ENCODE results near the gene OVCH2.
"Not testable (repeated sequence)": the region's sequence is repeated elsewhere in the genome, so short reads cannot be mapped to it uniquely, and the experiment has no call there.

OVCH2 gene

DNA sequence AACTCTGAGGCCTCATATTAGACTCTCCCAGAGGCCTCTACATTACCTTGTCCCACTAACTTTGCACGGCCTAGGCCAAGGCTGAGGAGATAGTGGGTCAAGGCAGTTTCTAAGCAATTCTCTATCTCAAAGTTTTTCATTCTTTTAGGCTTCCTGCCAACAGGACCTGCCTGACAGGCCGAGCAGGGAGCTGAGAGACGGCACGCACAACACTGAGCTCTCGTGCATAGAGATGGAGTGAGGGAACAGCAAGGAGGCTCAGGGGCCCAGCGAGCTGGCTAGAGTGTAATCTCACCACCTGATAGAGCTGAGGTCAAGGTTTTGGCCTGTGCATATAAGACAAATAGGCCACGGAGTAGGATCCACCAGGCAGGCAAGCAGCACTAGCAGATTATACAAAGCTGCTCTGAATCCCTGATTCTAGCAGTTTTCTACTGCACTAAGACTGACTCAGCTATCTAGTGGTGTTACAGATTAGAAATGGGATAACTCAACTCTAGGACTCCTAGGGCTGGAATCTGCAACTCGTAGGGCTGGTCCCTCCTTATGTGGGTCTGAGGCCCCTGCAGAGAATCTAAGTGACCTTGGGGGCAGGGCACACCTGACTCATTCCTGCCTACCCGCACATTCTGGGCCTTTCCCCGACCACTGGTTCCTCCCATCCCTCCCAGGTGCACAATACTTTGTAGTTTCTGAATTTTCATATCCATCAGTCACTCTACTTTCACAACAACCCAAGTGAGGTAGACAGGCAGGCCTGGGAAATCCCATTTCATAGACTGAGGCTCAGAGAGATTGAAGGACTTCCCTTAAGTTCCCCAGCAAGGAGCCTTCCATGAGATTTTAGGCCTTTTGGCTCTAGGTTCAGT lies 34.7 kb downstream of the OVCH2 start:
- no peak for DNase-seq (ENCODE audit: low read depth in 2 of 2)

- no peak for DNase-seq (ENCODE audit: low read depth in 2 of 2)
Measured at GRCh38 chr11:7670641-7671040, 35.6 kb downstream of the OVCH2 start.

GRCh38 chr11:7668911-7669310 lies 37.4 kb downstream of the OVCH2 start:
- DNase-seq (ENCODE audit: low read depth in 2 of 2): no peak

DNA sequence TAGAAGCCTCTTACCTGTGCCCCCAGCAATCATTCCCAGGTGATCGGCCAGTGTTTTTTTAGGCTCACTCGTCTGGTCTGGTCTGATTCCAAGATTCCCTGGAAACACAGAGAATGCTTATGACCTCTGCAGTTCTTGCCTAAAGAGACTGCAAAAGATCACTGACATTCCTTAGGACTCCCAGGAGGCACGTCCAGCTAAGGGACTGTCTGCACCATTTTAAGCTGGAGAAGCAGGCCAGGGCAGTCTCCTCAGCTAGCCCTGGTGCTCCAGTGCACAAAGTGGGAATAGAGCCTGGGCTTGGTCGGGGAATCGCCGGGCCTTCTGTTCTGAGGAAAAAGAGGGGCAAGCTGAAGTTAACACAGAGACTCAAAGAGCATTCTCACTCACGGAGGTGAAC lies 37.8 kb downstream of the OVCH2 start:
- no peak for DNase-seq (ENCODE audit: low read depth in 2 of 2)

DNA sequence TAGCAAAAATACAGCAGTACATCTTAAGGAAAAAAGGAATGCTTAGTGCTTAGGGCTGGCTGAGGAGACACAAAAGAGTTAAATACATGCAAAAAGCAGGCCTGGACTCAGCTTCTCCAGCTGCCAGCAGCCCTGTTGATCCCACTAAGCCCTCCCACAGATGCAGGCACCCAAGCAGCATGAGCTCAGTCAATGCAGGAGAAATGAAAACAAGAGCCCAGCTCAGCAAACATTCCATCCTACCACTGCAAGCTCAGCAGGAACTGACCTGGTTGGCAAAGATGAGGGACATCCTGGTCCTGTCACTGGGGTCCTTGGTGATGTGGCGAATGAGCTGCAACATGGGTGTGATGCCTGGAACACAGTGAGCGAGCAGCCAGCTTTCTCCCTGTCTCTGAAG lies 38.8 kb downstream of the OVCH2 start:
- no peak for DNase-seq (ENCODE audit: low read depth in 2 of 2)

GRCh38 chr11:7666292-7666866 lies 39.9 kb downstream of the OVCH2 start:
- no peak for DNase-seq (ENCODE audit: low read depth in 2 of 2)

DNA sequence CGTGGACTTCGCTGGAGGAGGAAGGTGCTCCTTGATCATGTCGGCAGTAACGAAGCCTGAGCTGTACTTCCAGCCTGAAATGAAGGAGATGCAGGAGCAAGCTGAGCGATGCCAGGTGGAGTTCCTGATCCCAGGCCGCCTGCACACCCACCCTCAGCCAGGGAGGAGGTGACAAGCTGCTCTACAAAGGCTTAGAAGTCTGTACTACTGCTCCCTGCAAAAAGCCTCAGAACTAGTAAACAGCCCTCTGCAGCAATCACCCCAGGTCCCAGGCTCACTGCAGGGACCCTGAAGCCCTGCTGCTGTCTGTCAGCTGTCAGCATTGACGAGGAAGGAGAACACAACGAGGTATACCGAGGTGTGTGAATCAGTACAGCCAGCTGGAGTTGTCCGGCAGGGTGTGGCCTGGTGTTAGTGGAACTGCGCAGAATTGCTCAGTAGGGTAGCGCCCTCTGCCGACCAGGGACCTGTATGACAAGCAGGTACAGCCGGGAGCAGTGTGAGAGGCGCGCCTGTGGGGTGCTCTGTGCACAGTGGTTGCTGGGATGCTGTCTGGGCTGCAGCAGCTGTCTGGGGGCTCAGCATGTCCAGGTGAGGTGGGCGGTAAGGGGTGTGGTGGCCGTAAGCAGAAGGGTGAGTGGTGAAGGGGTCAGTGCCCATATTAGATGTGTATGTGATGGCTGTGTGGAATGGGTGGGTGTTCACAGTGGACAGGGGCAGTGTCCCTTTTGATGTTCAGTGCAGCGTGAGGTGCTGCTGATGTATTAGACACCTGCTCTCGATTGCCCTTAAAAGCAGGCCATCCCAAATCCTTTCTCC lies 40.6 kb downstream of the OVCH2 start:
- peak; percentile 61 to 68 for DNase-seq (ENCODE audit: low read depth in 2 of 2)

DNA sequence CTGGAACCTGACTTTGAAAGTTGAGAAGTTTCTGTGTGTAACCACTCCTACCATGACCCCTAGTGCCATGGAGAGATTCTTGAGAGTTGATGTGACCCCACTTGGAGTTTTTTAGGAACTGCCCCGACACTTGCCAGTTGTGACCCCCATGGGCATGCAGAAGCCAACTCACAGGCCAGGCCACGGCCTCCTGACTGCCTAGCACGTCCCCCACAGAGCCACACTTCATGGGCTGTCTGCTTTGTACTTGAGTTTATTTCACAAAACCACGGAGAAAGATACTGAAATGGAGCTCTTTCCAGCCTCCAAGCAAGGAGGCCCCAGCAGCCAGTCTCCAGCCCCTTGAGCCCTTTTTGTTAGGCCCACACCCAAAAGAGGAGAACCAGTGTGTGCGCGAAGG lies 41.4 kb downstream of the OVCH2 start:
- DNase-seq (ENCODE audit: low read depth in 2 of 2): no peak

DNA sequence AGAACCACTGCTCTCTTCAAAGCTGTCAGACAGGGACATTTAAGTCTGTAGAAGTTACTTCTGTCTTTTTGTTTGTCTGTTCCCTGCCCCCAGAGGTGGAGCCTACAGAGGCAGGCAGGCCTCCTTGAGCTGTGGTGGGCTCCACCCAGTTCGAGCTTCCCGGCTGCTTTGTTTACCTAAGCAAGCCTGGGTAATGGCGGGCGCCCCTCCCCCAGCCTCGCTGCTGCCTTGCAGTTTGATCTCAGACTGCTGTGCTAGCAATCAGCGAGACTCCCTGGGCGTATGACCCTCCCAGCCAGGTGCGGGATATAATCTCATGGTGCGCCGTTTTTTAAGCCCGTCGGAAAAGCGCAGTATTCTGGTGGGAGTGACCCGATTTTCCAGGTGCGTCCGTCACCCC lies 42.7 kb downstream of the OVCH2 start:
- DNase-seq (ENCODE audit: low read depth in 2 of 2): not testable (repeated sequence)

DNA sequence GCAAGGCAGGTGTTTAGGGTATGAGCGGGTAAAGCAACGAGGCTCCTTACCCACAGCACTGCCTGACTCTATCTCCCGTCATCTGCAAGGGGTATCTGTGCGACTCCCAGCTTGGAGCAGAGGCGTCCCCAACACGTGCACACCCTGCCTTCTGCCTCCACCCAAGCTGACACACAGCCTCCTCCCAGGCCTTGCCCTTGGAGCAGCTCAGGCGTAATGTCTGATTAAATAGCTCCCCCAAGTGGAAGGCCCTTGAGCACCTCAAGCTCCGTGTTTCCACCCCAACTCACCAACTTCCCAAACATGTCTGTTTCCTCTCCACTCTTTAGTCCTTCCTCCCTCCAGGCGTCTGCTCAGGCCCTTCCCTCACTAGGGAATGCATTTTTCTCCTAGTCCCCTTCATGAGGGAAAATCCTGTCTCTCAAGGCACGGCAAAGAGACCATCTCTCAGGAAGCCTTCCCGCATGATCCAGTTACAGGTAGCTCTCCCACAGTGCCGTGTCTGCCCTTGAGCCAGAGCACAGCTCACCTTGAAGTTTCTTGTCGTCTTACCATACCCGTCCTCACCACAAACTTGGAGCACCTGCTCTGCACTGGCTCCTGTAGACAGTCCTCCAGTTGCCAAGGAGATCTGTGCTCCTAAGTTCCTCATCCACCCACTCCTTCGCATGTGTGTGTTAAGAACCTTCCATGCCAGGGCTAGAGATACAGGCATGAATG lies 48.8 kb downstream of the OVCH2 start:
- no peak for DNase-seq (ENCODE audit: low read depth in 2 of 2)

GRCh38 chr11:7656704-7657103 lies 49.6 kb downstream of the OVCH2 start:
- DNase-seq (ENCODE audit: low read depth in 2 of 2): no peak

DNA sequence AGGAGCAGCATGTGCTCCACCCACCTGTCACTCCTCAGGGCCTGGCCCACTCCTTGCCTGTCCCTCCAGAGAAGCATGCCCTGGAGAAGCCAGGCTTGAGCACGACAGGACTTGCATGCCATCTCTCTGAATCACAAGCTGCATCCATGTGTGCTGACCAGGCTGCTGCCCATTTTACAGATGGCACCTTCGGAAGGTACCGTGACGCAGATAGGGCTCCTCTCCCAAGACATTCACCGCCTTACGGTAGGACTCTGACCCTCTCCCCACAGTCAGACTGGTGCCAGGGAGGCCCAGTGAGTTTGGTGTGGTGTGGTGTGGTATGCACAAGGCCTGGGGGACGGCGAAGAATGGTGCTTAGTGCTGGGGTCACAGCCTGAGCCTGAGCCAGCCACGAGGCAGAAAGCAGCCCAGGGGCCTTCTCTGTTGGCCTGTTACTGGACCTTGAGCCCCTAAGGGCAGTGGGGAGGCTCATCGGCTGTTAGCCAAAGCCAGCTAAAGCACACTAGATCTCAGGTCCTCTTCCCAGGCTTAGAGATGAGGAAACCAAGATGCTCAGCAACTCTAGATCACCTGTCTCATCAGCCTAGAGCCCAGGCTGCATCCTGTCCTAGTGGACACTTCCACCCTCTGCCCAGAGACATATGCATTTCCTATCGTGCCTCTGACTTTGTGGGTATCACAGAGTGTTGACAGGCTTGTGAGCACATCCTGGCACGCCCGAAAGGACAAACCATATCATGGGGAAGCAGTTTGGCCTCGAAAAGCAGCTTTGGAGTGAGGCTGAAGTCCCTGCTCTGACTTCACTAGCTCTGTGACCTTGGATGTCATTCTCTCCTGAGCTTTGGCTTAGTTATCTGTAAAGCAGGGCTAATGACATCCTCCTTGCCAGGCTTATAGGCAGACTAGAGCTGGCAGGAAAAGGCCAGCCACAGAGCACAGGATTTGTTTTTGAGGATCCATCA lies 50.7 kb downstream of the OVCH2 start:
- DNase-seq (ENCODE audit: low read depth in 2 of 2): no peak

DNA sequence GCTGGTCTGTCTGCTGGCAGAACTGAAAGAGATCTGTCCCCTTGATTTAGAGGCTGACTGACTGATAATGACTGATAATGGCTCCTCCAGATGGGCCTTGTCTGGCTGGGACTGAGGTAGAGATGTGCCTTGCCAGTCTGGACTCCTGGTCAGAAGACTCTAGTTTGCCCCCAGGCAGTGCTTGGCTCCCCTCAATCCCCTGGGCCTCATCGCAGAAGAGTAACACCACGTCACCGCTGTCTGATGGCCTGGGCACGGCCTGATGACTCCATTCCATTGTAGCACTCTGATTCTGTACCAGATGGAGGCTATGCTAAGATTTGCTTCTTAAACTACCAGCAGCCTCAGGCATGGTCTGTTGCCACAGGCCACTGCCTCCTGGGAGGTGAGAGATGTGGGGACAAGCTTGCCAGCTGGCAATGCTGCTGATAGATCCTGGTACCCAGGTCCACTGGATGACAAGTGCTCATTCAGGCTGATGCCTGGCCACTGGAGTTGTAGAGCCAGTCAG lies 52.0 kb downstream of the OVCH2 start:
- no peak for DNase-seq (ENCODE audit: low read depth in 2 of 2)

GRCh38 chr11:7651700-7652099 lies 54.6 kb downstream of the OVCH2 start:
- DNase-seq (ENCODE audit: low read depth in 2 of 2): no peak

- no peak for DNase-seq (ENCODE audit: low read depth in 2 of 2)
Measured at GRCh38 chr11:7651140-7651551, 55.1 kb downstream of the OVCH2 start.

GRCh38 chr11:7648264-7648663 lies 58.0 kb downstream of the OVCH2 start:
- DNase-seq (ENCODE audit: low read depth in 2 of 2): no peak

DNA sequence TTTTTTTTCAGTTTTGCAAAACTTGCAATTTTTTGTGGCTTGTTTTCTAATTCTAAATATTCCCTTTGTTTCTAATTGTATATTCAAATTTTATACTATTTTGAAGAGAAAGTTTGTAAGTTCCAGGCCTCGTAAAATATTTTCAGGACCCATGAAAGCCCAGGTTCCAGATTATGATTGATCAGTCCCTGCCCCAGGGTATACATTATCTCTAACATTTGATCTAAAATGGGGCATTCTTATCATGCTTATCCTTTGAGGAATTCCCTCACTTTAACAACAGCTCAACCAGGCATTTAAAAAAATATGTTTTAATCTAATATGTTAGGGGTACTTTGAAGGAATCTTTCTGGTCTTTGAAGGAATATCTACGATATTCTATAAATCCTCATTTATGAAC lies 59.4 kb downstream of the OVCH2 start:
- DNase-seq (ENCODE audit: low read depth in 2 of 2): no peak

- no peak for DNase-seq (ENCODE audit: low read depth in 2 of 2)
Measured at GRCh38 chr11:7645206-7645605, 61.1 kb downstream of the OVCH2 start.

GRCh38 chr11:7643314-7643713 lies 63.0 kb downstream of the OVCH2 start:
- no peak for DNase-seq (ENCODE audit: low read depth in 2 of 2)

- no peak for DNase-seq (ENCODE audit: low read depth in 2 of 2)
Measured at GRCh38 chr11:7642747-7643146, 63.5 kb downstream of the OVCH2 start.

DNA sequence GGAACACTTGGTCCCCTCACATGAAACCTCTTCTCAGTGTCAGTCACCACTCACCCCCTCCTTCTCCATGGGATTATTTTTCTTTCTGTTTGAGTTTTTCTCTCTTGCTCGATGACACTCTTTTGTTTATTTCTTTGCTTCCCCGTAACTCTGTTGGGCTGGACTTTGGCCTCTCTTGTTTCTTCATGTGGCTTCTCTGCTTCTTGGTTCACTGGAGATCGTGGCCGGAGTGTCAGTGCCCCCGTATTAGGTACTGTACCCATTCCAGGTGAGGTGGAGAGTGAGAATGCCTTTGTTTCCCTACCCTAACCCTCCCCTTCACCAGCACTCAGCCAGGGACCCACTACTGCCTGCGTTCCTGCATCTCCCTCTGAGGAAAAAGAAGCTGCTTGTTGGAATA lies 65.5 kb downstream of the OVCH2 start:
- no peak for DNase-seq (ENCODE audit: low read depth in 2 of 2)

Measured in stimulated activated CD4-positive, alpha-beta T cell treated with anti-CD3 and anti-CD28 coated beads, Interleukin-15, amount 100 ng/mL, for 48 hours (primary cell).